Measurements from ENCODE around the gene MNAT1. TPM values are rescaled to one million over a fixed set of nuclear protein-coding genes. Genes with fewer than 3 reads are reported as not detected.
"Not testable (repeated sequence)": the region's sequence is repeated elsewhere in the genome, so short reads cannot be mapped to it uniquely, and the experiment has no call there.

MNAT1 gene
- polyA plus RNA-seq (2013, experiment 1 of 2; ENCODE audit: insufficient read length), result 39.7 TPM
- polyA plus RNA-seq (2013, experiment 2 of 2; ENCODE audit: insufficient read length), result 45.7 TPM

DNA sequence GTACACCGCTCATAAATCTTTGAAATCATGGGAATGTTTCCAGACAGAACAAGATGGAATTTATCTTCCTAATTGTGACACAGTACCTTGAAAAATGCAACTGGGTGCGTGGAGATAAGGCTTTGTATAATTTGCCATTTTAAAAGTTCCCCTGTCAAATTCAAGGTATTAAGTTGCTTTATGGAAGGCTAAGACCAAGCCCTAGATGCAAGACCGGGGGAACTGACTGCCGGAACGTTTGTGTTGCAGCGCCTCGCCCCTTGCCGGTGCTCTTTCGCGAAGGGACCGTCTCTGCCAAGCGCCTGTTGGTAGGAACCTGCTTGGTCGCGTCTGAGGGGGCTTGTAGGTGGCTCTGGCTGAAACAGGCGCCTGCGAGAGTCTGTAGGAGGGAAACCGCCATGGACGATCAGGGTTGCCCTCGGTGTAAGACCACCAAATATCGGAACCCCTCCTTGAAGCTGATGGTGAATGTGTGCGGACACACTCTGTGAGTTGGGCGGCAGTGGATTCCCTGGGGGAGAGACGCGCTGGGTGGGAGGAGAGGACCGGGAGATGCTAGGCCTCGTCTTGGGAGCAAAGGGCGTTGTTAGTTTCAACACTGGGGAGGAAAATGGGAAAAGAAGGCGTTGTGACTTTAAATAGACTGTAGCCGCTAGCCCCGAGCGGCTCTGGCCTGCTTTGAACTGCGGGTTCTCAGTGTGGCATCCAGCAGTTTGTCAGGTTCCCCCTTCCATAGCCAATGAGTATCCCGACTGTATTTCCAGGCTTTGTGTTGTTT, at the start of gene MNAT1:
TSS of gene MNAT1 (plus strand) at position 297 of the 778 bp plus-strand sequence. CDS start at position 399, 102 bp downstream.
- peak; percentile 81 for DNase-seq

DNA sequence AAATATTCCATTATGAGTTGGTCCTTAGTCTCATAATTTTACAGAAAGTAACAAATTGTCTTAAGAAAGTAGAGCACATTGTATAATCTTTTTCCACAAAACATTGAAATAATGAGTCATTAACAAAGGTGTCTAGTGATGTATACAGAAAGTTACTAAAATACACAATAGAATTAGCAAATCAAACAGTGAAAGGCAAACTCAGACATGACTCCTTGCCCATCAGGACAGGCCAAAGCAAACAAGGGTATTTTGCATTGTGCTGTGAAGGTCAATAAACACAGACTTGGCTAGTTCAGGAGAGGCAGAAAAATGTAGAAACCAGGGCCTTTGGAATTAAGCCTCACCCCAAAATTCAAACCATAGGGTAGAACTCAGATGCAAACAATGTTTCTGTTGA, 47.7 kb upstream of the MNAT1 start:
- no peak for DNase-seq

GRCh38 chr14:60691383-60692113, 43.0 kb upstream of the MNAT1 start:
- DNase-seq, result no peak

DNA sequence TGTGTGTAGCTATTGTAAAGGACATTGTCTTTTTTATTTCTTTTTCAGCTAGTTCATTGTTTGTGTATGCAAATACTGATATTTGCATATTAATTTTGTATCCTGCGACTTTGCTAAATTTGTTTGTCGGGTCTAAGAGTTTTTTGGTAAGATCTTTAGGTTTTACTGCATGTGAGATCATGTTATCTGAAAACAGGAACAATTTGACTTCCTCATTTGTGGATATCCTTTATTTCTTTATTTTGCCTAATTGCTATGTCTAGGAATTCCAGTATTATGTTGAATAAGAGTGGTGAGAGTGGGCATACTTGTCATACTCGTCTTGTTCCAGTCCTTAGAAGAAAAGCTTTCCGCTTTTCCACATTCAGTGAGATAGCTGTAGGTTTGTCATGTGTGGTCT, 39.2 kb upstream of the MNAT1 start:
- DNase-seq, result no peak

DNA sequence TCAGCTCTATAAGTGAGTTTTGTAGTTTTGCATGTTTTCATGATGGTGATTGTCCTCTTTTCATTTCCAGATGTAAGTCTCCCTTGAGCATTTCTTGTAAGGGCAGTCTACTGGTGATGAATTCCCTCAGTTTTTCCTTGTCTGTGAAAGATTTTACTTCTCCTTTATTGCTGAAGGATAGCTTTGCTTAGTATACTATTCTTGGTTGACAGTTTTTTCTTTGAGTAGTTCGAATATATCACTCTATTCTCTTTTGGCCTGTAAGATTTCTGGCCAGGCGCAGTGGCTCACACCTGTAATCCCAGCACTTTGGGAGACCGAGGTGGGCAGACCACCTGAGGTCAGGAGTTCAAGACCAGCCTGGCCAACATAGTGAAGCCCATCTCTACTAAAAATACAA, 34.0 kb upstream of the MNAT1 start:
- no peak for DNase-seq

DNA sequence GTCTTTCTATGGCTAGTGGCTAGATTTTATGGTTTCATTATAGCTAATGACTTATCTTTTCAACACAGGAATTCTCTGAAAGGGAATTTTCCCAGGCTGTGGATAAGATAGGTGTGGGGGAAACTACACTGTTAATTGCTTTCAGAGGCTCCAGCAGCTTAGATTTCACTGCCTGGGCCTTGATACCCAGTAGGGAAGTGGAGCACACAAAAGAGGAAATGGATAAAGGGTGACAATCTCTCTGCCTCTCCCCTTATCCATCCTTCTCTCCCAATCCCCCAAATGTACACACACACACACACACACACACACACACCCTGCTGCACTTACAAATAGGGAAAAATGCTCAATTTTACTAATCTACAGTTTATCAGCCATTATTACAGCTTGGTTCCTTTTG, 29.5 kb upstream of the MNAT1 start:
- no peak for DNase-seq

DNA sequence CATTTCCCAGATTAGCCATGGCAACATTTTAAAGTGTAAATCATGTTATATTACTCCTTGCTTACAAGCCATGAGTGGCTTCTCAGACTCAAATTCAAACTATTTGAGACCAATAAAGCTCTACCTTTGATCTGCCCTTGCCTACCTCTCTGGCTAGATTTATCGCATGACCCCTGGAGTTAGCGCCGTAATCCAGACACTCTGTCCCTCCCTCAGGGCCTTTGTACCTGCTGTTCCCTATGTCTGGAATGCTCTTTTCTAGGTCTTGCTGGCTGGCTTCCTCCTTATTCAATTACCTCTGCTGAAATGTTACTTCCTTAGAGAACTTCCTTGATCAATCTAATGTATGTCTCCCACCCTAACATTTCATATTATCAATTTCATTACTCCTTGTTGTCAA, 26.7 kb upstream of the MNAT1 start:
- DNase-seq, result no peak

GRCh38 chr14:60710494-60710893, 24.1 kb upstream of the MNAT1 start:
- no peak for DNase-seq

GRCh38 chr14:60713513-60713912, 21.0 kb upstream of the MNAT1 start:
- DNase-seq, result no peak

GRCh38 chr14:60720391-60720790, 14.2 kb upstream of the MNAT1 start:
- no peak for DNase-seq

- no peak for DNase-seq
Observed at GRCh38 chr14:60720962-60721325, 13.6 kb upstream of the MNAT1 start.

- peak; percentile 46 for DNase-seq
Observed at GRCh38 chr14:60721326-60722106, 13.0 kb upstream of the MNAT1 start.

DNA sequence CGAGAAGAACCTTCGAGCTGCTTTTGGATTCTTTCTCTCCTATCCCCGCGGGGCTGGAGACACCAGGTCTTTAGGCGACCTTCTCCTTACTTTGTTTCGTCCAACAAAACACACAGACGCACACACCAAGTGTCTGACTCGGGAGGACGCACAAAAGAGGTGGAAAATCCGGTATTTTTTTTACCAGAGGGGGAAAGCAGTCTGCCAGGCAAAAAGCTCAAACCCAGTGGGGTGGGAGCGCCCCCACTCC, 12.5 kb upstream of the MNAT1 start:
- DNase-seq, result no peak

DNA sequence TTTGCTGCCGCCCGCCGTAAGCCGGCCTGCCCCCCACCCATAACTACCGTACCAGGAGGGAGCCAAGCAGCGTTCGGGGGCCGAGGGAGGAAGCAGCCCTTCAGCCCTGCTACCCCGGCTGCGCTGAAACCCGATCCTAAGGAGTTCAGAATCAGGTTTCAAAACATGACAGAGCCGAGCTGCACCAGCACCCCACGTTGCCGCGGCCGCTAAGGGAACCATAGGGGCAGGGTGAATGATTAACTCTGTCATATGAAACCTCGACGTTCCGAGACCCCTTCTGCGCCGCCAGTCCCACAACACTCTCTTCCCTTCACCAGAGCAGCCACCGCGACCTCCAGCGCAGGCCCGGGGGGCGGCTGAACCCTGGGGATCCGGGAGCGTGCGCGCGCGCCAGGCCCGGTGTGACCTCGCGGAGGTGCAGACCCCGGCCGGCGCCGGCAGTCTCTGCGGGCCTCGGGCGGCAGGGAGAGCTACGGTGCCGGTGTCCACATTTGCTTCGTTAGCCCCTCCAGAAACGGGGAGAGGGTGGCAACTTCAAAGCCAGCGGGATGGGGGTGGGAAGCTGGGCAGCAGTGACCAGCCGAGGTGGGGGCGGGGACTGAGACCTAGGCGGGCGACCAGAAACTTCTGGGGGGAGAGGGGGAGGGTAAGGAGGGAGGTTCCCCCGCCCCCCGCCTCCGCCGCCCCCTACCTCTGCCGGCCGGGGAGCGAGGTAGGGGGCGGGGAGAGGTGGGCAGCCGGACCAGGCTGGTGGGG, 12.0 kb upstream of the MNAT1 start:
- peak; percentile 66 for DNase-seq

DNA sequence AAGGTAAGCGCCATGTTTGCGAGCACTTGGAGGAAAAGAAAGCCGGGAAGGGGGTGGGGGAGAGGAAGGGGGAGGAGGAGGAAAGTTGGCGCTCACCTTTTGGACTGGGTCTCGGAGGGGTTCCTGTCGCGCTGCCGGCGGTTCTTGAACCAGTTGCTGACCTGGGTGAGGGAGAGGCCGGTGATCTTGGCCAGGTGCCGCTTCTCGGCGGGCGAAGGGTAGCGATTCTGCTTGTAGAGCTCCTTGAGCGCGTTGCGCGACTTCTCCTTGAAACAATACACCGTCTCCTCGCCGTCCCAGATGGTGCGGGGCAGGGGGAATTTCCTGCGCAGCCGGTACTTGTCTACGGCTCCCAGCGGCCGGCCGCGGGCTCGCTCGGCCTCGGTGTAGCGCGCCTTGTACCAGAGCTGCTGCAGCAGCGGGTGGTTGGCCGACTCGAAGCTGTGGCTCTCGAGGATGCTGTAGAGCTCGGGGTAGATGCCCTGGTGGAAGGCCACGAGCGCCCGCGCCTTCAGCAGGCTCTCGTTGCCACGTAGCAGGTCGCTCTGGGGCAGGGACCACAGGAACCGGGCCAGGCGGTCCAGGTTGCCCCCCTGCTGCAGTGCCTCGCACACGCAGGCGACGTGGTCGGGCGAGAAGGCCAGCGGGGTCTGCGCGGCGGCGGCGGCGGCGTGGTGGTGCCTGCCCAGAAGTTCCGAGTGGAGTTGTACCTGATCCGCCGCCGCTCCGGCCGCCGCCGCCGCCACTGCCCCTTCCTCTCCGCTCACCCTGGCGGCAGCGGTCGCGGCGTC, 11.2 kb upstream of the MNAT1 start:
- DNase-seq, result peak; percentile 56

GRCh38 chr14:60723907-60724618, 10.5 kb upstream of the MNAT1 start, which contains the start of gene SIX4:
Gene SIX4, minus strand, starts transcription at chr14:60724351. Its CDS starts 277 bp downstream, at chr14:60724074.
- DNase-seq, result peak; percentile 84

DNA sequence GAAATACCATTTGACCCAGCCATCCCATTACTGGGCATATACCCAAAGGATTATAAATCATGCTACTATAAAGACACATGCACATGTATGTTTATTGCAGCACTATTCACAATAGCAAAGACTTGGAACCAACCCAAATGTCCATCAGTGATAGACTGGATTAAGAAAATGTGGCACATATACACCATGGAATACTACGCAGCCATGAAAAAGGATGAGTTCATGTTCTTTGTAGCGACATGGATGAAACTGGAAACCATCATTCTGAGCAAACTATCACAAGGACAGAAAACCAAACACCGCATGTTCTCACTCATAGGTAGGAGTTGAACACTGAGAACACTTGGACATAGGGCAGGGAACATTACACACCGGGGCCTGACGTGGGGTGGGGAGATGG, 3.3 kb upstream of the MNAT1 start:
- DNase-seq, result not testable (repeated sequence)

- no peak for DNase-seq
Observed at GRCh38 chr14:60732840-60733483, 1.6 kb upstream of the MNAT1 start.

- no peak for DNase-seq
Observed at GRCh38 chr14:60735416-60735815, 855 bp downstream of the MNAT1 start.

DNA sequence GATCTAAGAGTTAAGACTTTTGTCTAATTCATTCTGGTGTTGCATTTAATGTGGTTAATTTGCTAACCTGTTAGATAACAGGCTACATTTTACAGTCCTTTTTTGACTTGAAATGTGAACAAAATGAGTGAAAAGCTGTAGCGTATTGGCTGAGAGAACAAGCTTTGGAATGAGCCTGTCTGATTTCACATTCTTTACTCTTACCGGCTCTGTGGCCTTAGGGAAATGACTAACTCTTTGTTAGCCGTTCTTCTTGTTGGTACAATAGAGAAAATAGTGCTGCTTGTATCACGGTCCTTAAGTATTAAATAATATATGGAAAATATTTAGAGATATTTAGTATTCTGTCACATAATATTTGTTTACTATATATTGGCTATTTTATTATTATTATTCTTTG, 1.9 kb downstream of the MNAT1 start:
- peak; percentile 72 for DNase-seq

All from fibroblast of skin of scalp (primary cell).